GM19397 (cell line): ENCODE results near the gene TANC1.
"Not testable (repeated sequence)": the region's sequence is repeated elsewhere in the genome, so short reads cannot be mapped to it uniquely, and the experiment has no call there.

Experiments used
- ATAC-seq: cut with Tn5 transposase; IDR thresholded peaks from one replicate; pipeline ENCODE4 v1.9.1; 2021; ENCODE audit warnings: mild to moderate bottlenecking, moderate library complexity; ENCODE audit not compliant: unreplicated experiment

The TANC1 gene

GRCh38 chr2:159134979-159135378 is 166.5 kb downstream of the TANC1 start:
- ATAC-seq: no peak

GRCh38 chr2:159136391-159136790 is 168.0 kb downstream of the TANC1 start:
- ATAC-seq: no peak

DNA sequence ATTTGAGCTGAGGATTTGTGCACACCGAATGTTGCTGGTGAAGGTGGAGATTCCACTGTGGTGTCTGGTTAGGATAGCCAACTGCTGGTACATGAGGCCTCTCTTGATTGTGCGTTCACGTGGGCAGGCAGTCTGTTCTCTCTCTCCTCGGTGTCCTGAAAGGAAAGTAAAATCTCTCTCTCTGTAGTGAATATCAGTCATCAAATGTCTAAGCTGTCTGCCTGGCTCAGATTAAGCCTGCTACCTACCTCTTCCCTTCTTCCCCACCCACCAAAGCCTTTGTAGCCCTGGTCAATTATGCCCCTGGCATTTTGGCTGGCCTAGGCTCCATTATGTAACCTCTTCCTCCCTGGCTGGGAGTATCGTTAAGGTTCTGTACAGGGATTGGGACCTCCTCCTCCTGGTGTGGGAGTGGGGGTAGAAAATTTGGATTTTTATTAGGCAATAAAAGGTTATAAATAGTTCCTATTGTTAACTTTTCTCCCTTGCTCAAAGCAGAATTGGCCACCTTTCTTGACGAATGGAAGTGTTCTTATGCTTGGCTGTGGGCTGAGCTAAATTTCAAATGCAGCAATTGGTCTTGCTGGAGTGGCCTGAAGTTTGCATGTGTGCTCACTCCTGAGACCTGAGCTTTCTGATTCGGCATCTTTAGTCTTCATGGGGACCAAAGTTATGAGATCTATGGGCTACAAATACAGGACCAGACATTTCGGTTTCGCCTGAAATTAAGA is 169.2 kb downstream of the TANC1 start:
- no peak for ATAC-seq

- ATAC-seq: no peak
These were observed 170.3 kb downstream of the TANC1 start for GRCh38 chr2:159138642-159139182.

- ATAC-seq: no peak
These were observed 170.9 kb downstream of the TANC1 start for GRCh38 chr2:159139216-159139933.

DNA sequence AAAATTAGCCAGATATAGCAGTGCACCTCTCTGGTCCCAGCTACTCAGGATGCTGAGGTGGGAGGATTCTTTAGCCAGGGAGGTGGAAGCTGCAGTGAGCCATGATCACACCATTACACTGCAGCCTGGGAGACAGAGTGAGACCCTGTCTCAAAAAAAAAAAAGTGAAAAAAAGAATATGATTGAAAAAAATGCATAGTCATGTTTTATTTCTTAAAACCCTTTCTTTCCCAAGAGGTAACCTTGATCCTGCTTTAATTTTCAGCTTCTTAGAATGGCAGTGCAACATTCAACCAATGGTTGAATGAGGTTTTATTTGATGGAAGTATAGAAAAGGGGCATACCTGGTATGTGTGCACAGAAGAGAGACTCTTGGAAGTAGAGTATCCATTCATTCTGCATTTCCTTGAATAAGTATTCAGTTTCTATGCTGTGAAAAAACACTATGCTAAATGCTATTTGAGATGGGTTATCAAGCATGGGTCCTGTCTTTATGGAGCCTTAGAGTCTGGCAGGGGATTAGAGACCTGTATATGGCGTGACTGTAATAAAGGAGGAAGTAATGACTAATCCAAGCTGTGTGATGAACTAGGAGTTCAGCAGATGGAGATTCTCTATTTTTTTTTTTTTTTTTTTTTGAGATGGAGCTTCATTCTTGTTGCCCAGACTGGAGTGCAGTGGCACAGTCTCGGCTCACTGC is 171.8 kb downstream of the TANC1 start:
- no peak for ATAC-seq

GRCh38 chr2:159140821-159141220 is 172.4 kb downstream of the TANC1 start:
- not testable (repeated sequence) for ATAC-seq

GRCh38 chr2:159144776-159145614 is 176.6 kb downstream of the TANC1 start:
- no peak for ATAC-seq

- ATAC-seq: no peak
These were observed 177.4 kb downstream of the TANC1 start for GRCh38 chr2:159145745-159146354.

GRCh38 chr2:159146996-159147666 is 178.7 kb downstream of the TANC1 start:
- no peak for ATAC-seq

- ATAC-seq: no peak
These were observed 179.2 kb downstream of the TANC1 start for GRCh38 chr2:159147690-159148089.

DNA sequence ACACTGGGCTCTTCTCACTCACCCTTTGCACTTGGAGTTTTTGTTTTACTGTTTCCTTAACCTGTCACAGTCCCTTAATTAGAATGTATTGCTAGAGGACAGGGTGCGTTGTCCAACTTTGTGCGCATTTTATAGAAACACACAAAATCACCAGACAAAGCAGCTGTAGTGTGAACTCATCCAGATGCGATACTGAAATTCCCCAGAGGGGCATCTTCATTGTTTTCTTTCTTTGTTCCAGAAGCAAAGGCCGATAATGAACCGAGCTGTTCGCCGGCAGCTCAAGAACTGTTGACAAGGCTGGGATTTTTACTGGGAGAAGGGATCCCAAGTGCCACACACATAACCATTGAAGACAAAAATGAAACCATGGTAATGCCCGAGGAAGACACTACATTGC is 180.5 kb downstream of the TANC1 start:
- ATAC-seq: no peak

- no peak for ATAC-seq
These were observed 181.3 kb downstream of the TANC1 start for GRCh38 chr2:159149747-159150146.

DNA sequence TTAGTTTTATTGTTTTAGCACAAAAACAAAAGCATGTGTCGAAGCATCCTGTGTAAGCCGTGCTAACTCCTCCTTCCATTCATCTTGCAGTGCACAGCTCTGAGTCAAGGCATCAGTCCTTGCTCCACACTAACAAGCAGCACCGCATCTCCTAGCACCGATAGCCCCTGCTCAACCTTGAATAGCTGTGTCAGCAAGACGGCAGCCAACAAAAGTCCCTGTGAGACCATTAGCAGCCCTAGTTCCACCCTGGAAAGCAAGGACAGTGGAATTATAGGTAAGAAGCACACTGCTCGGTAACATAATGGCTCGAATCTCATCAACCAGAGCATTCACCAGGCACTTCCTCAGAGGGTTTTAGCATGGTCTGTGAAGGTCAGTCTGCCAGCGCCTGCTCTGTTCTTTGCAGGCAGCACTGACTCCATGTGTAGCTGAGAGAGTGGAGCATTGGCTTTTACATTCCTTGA is 181.9 kb downstream of the TANC1 start:
- no peak for ATAC-seq

- ATAC-seq: no peak
These were observed 183.0 kb downstream of the TANC1 start for GRCh38 chr2:159151198-159152127.

- no peak for ATAC-seq
These were observed 183.8 kb downstream of the TANC1 start for GRCh38 chr2:159152128-159152778.

DNA sequence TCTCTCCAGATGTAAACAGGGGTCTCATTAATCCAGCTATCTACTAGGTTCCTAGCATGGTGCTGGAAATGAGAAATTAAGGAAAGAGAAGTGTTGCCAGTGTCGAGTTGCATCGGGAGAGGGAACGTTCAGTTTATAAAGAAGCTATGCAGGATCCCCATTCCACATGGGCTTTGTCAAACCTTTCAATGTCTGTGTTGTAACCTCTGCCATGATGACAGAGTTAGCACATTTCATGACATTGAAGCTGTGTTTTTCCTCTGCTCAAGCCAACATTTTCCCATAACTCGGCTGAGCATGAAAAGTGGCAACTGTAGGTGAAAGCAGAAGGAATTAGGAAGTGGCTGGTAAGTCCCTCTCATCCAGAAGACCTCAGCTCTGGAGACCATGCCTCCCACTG is 184.6 kb downstream of the TANC1 start:
- no peak for ATAC-seq

DNA sequence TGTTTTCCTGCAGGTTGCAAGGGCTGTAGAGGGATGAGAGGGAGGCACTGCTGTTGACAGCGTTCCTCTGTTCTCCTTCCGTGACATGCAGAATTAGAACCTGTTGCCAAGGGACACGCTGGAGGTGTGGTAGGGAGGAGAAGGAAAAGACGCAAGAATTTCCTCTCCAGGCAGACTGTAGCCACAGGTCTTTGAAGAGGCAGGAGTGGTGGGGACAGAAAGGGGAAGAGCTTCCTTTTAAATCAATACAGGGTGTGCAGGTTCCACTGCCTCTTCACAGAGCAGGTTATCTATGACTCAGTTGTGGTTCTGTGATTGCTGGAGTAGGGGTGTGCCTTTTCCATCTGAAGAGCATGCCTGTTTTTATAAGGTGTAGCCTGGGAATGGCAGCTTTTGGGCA is 185.0 kb downstream of the TANC1 start:
- no peak for ATAC-seq
